ENCODE results near the gene PGLYRP4.

The PGLYRP4 gene, protein sequence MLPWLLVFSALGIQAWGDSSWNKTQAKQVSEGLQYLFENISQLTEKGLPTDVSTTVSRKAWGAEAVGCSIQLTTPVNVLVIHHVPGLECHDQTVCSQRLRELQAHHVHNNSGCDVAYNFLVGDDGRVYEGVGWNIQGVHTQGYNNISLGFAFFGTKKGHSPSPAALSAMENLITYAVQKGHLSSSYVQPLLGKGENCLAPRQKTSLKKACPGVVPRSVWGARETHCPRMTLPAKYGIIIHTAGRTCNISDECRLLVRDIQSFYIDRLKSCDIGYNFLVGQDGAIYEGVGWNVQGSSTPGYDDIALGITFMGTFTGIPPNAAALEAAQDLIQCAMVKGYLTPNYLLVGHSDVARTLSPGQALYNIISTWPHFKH

DNA sequence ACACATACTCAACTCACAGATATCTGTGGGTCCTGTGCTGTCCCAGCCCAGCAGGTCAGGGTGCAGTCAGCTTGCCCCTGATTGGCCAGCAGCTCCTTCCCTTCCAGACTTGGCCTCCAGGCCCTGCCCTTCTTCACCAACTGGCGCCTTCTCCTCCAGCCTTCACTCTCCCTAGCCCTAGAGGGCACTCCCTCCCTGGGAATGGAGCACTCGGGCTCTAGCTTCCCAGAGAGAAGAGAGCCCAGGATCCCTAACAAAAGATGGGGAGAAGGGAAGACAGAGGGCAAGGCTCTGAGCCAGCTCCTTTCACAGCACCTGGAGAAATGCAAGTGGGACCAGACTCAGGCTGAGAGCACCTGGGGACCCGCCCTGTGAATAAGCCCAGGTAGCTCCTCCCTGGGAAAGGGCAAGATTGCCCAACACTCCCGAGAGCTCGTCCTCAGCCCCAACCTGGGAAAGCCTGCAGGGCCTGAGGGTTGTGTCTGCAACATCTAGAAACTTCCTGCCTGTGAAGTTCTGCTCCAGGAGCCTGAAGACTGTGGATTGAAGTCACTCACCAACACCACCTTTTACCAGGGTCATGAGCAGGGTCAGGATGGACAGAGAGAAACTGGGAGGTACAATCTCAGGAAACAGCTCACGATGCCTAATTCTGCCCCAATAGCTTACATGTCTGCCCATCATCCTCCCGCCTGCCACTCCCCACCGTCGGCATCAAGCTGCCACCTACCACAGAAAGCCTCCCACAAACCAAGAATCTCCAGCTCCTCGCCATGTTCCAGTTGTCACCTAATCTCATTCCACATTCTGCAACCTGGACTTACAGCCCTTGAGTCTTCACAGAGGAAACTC lies at the start of gene PGLYRP4:
PGLYRP4 (minus strand) TSS at position 331 of the 852 bp plus-strand sequence. CDS start 909 bp downstream, outside the sequence.
- no peak for DNase-seq (ENCODE audit: low spot score)

DNA sequence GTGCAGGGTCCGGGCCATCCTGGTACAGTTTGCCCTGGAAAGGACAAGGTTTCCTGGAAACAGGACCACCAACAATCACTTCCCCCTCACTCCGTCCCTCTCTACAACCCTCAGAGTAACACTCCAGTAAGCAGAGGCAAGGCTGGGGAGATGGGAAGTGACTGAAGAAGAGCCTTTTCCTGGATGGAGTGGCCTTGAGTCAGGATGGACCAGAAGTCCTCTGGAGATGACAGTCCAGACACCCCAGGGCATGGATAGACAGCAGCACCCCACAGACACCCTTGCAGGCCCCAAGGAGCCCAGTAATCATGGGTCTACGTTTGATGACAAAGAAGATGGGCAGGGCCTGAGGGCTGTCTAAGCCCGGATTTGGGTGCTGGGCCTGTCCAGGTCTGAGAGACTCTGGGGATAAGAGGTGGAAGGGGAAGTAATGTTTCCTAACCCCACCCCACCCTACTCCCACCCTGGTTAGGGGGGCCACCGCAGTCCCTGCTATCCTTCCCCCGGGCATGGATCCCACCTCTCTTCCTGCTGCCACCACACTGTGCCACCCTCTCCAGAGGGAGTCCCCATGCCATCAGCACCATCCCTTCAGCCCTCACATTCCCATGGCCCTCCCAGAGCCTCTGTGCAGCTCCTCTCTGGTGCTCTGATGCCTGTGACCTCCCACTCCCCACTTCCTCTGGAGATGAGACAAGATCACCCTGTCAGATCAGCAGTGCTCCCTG lies 49.4 kb upstream of the PGLYRP4 start:
- DNase-seq (ENCODE audit: low spot score) = no peak

DNA sequence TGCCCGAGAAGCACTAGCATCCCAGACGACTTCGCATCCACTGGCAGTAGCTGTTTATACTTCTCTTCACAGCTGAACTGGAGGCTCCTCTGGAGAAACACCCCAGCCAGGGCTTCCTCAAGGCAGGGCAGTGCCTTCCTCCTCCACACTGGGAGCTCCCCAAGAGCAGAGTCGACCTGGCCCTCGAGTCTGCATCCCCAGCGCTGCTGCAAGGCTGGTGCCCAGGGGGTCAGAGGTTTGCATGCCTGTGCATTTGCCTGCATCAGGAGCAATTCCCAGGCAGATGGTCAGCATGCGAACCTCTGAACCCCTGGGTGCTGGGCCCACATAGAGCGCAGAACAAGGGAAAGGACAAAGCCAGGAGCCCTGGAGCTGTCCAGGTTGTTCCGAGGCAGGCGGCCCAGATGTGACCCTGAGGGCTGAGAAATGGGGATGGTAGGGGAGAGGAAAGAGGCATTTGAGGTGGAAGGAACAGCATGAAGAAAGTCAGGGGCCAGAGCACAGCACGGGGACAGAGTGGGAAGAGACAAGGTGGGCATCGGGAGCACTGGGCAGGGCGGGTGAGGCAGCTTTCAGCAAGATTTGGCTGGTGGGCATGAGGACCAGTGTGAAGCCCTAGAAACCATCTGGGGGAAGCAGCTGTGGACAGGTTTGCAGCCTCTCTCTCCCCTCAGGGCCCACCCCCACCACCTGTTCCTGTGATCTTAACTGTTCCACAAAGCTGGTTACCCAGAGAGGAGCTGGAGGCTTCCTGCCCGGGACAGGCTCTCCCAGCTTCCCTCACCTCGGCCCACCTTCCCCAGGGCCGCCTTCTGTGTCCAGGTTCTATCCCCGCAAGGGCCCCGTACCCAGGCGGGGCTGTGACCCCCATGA lies 48.6 kb upstream of the PGLYRP4 start:
- DNase-seq (ENCODE audit: low spot score) = no peak

DNA sequence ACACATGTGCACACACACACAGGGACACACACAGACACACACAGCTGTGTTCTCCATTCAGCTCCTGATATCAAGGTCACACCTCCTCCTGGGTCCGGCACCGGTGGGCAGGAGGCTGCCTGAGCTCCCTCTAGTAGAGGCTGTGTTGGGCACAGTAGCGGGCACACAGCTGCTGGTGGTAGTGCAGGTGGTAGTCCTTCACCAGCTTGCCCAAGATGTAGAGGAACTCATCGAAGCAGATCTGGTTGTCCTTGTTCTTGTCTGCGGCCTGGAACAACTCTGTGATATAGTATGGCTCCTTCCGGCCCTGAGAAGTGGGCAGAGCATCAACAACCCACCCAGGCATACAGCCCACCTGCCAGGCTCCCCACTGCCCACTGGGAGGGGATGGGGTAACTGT lies 47.8 kb upstream of the PGLYRP4 start:
- DNase-seq (ENCODE audit: low spot score) = no peak

GRCh38 chr1:153395776-153396175 lies 47.1 kb upstream of the PGLYRP4 start:
- no peak for DNase-seq (ENCODE audit: low spot score)

GRCh38 chr1:153395136-153395685 lies 46.6 kb upstream of the PGLYRP4 start:
- DNase-seq (ENCODE audit: low spot score) = no peak

DNA sequence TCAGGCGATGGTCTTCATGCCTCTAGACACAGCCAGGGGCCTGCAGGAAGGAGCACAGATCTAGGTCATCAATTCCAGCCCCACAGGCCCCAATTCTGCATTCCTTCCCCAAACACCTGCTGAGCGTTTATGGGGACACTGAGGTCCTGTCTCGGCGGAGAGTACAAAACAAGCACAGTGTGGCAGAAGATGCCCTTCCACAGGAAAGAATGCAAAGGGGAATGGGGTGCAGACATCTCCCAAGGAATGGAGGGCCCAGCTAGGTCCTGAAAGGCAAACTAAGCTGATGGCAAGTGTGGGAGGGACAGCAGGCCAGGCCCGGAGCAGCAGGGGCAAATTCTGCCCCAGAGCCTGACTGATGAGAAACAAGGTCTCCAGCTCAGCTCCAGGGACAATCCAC lies 45.8 kb upstream of the PGLYRP4 start:
- no peak for DNase-seq (ENCODE audit: low spot score)

GRCh38 chr1:153393926-153394325 lies 45.3 kb upstream of the PGLYRP4 start:
- no peak for DNase-seq (ENCODE audit: low spot score)

GRCh38 chr1:153392822-153393221 lies 44.2 kb upstream of the PGLYRP4 start:
- no peak for DNase-seq (ENCODE audit: low spot score)

DNA sequence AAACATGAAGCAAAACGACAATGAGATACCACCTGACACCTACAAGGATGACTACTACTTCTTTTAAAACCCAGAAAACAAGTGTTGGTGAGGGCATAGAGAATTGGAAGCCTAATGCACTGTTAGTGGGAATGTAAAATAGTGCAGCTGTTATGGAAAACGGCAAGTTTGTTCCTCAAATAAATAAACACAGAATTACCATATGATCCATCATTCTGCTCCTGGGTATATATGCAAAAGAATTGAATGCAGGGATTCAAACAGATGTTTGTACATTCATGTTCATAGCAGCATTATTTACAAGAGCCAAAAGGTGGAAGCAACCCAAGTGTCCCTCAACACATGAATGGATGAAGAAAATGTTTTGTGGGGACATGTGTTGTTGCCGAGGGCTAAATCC lies 43.6 kb upstream of the PGLYRP4 start:
- DNase-seq (ENCODE audit: low spot score) = no peak

DNA sequence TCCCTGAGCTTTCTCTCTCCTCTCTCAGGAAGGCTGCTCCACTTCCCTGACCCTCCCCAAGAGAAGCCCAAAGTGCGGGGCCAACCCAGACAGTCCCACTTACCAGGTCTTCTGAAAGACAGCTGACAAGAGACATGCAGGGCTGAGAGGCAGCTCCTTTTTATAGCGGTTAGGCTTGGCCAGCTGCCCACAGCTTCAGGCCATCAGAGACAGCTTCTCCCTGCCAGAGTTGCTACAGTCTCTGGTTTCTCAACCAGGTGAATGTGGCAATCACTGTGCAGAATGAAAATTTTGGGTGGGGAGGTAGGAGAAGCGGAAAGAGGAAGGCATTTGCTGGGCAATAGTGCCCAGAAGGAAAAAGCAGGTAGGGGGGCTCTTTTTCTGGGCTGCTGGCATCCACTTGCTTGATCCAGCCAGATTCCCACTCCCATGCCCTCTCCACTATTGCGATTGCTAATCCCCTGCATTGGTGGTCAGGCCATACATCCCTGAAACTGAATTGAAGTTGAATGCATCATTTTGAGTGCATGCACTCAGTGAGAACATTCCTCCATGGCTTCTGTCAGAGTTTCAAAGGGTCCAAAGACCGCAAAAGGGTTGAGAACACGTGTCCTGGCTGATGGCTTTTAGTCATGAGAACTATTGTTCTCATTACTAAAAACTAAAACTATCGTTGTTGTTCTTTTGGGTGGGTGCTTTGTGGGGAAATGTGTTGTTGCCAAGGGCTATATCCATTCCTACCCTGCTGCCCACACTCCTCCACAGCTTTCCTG lies 42.5 kb upstream of the PGLYRP4 start, which contains the start of gene S100A8:
S100A8 (minus strand) TSS at position 136 of the 773 bp plus-strand sequence. CDS start 538 bp downstream, outside the sequence.
- no peak for DNase-seq (ENCODE audit: low spot score)

DNA sequence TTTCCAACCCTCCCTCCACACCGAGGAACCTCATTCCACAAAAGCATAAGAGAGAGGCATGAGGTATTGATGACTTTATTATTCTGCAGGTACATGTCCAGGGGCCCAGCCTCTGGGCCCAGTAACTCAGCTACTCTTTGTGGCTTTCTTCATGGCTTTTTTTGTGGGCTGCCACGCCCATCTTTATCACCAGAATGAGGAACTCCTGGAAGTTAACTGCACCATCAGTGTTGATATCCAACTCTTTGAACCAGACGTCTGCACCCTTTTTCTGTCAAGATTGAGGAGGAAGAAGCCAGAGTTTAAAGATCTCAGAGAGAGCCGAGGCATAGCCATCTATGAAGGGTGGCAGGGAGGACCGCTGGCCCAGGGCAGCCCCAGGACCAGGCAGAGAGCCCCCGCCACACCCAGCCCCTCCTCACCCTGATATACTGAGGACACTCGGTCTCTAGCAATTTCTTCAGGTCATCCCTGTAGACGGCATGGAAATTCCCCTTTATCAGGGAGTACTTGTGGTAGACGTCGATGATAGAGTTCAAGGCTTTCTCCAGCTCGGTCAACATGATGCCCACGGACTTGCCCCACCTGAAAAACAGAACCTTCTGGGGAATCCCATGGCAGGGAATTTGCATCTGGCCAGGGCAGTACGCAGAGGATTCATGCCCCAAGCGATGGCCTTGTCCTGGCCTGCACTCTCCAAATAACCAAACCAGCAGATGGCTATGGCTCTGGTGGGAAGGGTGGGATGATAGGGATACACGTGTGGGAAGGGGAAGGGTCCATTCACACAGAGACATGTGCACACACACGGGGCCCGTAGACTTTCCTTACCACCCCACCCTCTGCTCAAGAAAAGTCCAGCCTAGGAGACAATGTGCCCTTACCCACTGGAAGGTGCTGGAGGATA lies 41.6 kb upstream of the PGLYRP4 start:
- DNase-seq (ENCODE audit: low spot score) = no peak

DNA sequence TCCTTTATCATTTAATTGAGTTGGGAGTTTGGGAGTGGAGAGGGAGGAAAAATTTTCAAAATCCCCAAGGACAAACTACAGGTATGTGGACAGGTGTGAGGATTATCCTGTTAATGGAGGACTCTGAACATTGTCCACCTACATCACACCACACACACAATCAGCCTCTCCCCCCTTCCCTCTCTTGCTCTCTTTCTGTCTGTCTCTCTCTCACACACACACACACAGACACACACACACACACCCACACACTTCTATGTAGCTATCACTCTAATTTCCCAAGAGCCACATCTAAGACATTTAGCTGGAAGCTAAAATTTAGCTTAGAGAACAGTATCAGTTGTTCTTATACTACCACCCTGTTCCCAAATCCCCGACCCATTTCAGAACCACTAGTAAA lies 40.8 kb upstream of the PGLYRP4 start:
- DNase-seq (ENCODE audit: low spot score) = no peak

- DNase-seq (ENCODE audit: low spot score) = no peak
Measured at GRCh38 chr1:153387785-153388184, 39.1 kb upstream of the PGLYRP4 start.

DNA sequence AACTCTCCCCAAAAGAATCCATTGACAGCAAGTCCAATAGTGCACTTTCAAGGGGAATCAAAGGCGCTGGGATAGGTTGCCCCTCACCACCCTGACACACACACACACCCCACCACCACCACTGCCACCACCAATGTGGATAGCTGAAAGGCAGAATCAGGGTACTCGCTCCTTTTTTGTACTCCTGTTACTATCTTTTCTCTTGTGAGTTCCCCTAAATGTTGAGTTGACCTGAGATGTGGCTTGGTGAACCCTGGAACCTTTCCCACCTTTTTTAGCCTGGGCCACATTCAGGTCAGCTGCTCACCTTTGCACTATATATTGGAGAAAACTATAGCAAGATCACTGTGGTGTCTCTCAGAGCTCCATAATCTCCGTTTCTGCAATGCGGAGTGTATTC lies 38.4 kb upstream of the PGLYRP4 start:
- DNase-seq (ENCODE audit: low spot score) = no peak

DNA sequence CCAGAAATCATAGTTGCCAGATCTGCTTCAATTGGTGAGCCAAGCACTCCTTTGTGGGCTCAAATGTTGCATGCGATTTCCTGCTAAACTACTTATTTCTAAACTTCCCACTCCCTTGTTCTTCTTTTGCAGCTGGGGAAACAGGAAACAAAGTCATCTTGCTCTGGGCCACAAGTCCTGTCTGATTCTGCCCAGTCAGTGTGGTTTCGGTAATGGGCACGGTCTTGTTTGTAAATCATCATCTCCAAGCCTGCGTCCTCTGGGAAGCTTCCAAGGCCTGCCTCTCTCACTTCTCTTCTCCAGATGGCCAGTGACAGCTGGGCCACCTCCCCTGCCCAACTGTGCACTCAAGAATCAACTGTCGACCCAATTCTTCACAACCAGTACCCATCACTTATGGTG lies 37.9 kb upstream of the PGLYRP4 start:
- DNase-seq (ENCODE audit: low spot score) = no peak

- DNase-seq (ENCODE audit: low spot score) = no peak
Measured at GRCh38 chr1:153384958-153385580, 36.4 kb upstream of the PGLYRP4 start.

DNA sequence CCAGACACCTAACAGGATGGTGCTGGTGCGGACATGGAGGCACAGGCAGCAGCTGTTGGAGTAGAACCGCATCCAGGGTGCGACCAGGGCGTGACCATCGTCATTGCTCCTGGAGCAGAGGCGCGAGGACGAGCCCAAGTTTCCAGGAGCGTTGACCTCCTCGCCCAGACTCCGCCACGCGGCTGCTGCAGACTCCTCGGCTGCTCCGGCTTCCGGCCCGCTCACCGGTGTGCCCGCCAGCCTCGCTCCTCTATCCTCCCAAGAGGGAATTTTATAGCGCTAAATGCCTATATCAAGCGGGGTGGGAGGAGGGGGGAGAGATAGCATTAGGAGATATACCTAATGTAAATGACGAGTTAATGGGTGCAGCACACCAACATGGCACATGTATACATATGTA lies 32.1 kb upstream of the PGLYRP4 start:
- DNase-seq (ENCODE audit: low spot score) = no peak

DNA sequence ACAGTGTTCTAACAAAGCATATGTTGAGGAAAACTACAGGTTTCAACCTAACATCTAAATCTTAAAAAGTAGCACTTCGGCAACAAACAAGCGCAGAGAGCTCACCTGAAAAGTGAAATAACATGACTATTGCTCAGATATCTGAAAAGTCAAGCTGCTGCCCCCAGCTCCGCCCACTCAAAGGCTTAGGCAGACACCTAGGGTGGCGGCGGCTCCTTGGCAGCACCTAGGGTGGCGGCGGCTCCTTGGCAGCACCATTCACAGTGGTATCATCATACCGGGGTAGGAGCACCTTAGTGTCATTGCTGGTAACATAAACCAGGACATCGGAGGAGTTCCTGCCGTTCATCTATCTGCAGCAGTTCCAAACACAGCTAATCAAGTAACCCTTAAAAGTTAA lies 30.9 kb upstream of the PGLYRP4 start:
- no peak for DNase-seq (ENCODE audit: low spot score)
